Measurements from ENCODE around the gene TNFSF13. TPM values are rescaled to one million over a fixed set of nuclear protein-coding genes. Genes with fewer than 3 reads are reported as not detected.
A peak's percentile ranks its signal among the peaks of the same experiment; 100 is the strongest.

TNFSF13 gene
- total RNA-seq, 1 donor from 2014 or later, result 3.7 TPM

DNA sequence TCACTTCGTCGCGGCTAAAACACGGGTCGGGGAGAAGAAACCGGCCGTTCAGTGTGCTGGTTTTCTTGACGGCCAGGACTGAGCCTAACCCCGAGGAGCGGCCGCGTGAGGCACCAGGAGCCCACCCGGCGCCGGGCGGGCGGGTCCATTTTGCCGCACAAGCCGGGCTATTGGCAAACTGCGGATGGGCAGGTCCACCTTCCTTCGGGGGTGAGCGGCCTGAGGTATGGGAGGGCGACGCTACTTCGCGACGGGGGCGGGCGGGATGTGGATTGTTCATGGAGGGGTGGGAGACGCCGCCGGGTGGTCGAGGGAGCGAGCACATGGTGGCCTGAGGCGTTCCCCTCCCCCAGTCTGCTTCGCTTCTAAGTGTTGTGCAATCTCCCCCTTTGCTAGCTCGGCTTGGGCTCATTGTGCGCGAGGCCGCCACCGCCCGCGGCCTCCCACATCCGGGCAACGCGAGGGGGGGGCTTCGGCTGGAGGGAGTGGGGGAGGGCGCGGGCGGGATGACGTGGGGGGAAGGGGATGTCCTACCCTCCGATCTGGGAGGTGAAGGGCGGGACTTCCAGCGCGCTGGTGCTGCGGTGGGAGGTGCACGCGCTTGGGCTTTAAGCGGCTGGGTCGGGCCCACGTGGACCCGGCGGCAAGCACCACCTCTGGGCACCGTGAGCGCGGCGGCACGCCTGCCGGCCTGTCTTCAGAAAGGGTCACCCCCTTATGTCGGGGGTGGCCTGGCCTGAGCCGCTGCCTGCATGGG, 15.0 kb downstream of the TNFSF13 start:
- Histone ChIP-seq H3K36me3 (ENCODE audit: control insufficient read depth, insufficient read depth, low read length) (peaks cover 47% of the 10 kb centered on the region), H3K4me3 (ENCODE audit: low read depth, low read length) (peak overlapping the region; percentile 100), H3K27me3 (ENCODE audit: control insufficient read depth, insufficient read depth, low read length) (no peaks in the 10 kb centered on the region)
- no peak for TF ChIP-seq CTCF (IDR thresholded peaks at IDR 0.05; ENCODE audit: insufficient read depth, low read length, severe bottlenecking)
- DNase-seq (ENCODE audit: low read depth) (peak; percentile 54), FAIRE-seq (no peak)

DNA sequence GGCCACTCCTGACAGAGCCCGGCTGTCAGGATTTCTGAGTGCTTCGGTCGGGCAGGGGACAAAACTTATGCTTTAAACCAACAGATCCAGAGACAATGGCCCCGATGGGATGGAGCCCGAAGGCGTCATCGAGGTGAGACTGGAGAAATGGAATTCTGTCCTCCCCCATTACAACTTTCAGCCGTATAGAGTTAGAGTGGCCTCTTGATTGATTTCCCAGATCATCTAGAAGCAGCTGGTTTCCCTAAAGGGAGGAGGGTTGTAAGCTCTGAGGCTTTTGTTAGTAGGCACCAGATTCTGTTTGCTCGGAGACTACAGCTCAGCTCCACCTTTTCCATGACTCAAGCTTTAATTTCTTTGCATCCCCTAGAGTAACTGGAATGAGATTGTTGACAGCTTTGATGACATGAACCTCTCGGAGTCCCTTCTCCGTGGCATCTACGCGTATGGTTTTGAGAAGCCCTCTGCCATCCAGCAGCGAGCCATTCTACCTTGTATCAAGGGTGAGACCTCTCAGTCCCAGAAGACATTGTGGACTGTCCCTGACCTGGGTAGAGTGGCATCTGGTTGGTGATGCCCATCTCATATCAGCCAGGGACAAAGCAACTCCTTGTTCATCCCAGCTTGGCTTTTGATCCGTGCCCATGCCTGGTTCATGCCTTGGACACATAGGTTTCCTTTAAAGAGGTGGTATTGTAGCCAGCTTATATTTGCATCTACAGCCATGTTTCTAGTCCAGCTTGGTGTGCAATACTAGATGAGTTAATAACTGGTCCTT, 15.8 kb downstream of the TNFSF13 start:
- TF ChIP-seq CTCF (IDR thresholded peaks at IDR 0.05; ENCODE audit: insufficient read depth, low read length, severe bottlenecking), result no peak
- peak overlapping the region; percentile 100 for H3K4me3 ChIP-seq (ENCODE audit: low read depth, low read length)
- FAIRE-seq (peak; percentile 40), DNase-seq (ENCODE audit: low read depth) (no peak)
- H3K27me3 ChIP-seq (ENCODE audit: control insufficient read depth, insufficient read depth, low read length), result no peaks in the 10 kb centered on the region
- H3K36me3 ChIP-seq (ENCODE audit: control insufficient read depth, insufficient read depth, low read length), result peaks cover 45% of the 10 kb centered on the region

- FAIRE-seq, result no peak
- Histone ChIP-seq H3K36me3 (ENCODE audit: control insufficient read depth, insufficient read depth, low read length) (peaks cover 39% of the 10 kb centered on the region), H3K27me3 (ENCODE audit: control insufficient read depth, insufficient read depth, low read length) (no peaks in the 10 kb centered on the region), H3K4me3 (ENCODE audit: low read depth, low read length) (no peak overlapping the region)
- TF ChIP-seq CTCF (IDR thresholded peaks at IDR 0.05; ENCODE audit: insufficient read depth, low read length, severe bottlenecking), result no peak
- no peak for DNase-seq (ENCODE audit: low read depth)
These were observed 16.9 kb downstream of the TNFSF13 start for GRCh38 chr17:7575481-7575883.

DNA sequence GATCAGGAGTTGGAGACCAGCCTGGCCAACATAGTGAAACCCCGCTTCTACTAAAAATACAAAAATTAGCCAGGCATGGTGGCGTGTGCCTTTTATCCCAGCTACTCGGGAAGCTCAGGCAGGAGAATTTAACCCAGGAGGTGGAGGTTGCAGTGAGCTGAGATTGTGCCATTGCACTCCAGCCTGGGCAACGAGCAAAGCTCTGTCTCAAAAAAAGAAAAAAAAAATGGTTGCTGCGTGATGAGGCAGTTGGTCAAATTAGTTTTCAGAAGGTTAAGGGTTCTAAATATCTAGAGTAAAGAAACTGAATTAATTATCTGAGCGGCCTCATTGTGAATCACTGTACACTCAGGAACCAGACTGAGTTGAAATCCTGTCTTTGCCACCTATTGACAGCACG, 17.4 kb downstream of the TNFSF13 start:
- Histone ChIP-seq H3K27me3 (ENCODE audit: control insufficient read depth, insufficient read depth, low read length) (no peaks in the 10 kb centered on the region), H3K36me3 (ENCODE audit: control insufficient read depth, insufficient read depth, low read length) (peaks cover 40% of the 10 kb centered on the region), H3K4me3 (ENCODE audit: low read depth, low read length) (no peak overlapping the region)
- DNase-seq (ENCODE audit: low read depth) (no peak), FAIRE-seq (no peak)
- TF ChIP-seq CTCF (IDR thresholded peaks at IDR 0.05; ENCODE audit: insufficient read depth, low read length, severe bottlenecking), result no peak

DNA sequence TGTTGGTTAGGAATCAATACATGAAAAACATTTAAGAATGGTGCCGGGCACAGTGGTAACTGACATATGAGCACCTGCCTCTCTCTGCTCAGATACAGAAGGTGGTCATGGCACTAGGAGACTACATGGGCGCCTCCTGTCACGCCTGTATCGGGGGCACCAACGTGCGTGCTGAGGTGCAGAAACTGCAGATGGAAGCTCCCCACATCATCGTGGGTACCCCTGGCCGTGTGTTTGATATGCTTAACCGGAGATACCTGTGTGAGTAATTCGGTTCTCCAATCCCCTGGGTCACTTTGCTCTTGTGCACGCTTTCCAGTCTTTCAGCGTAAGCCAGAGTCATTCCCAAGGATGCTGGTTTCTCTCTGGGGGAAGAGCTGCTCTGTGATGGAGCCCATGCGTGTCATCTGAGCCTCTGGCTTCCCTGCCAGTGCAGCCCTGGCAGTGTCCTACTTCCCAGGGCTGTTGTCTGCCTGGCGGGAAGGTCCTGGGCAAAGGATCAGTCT, 17.9 kb downstream of the TNFSF13 start:
- DNase-seq (ENCODE audit: low read depth) (no peak), FAIRE-seq (no peak)
- Histone ChIP-seq H3K36me3 (ENCODE audit: control insufficient read depth, insufficient read depth, low read length) (peaks cover 38% of the 10 kb centered on the region), H3K4me3 (ENCODE audit: low read depth, low read length) (no peak overlapping the region), H3K27me3 (ENCODE audit: control insufficient read depth, insufficient read depth, low read length) (no peaks in the 10 kb centered on the region)
- no peak for TF ChIP-seq CTCF (IDR thresholded peaks at IDR 0.05; ENCODE audit: insufficient read depth, low read length, severe bottlenecking)

All from bronchial epithelial cell (primary cell).